ENCODE results near the gene RAP1GAP.

DNA sequence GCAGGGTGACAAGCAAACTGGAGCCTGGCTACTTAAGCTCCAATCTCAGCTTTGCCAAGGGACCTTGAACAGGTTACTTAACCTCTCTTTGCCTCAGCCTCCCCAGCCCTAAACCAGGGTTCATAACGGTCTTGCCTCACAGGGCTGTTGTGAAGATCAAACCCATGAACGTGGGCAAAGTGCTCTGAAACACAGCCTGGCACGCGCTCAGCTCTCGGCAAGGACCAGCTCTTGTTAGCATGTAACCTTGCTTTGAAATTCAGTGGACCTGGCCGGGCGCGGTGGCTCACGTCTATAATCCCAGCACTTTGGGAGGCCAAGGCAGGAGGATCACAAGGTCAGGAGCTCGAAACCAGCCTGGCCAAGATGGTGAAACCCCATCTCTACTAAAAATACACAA lies 24.8 kb downstream of the RAP1GAP start:
- TF ChIP-seq, protein P1, sequence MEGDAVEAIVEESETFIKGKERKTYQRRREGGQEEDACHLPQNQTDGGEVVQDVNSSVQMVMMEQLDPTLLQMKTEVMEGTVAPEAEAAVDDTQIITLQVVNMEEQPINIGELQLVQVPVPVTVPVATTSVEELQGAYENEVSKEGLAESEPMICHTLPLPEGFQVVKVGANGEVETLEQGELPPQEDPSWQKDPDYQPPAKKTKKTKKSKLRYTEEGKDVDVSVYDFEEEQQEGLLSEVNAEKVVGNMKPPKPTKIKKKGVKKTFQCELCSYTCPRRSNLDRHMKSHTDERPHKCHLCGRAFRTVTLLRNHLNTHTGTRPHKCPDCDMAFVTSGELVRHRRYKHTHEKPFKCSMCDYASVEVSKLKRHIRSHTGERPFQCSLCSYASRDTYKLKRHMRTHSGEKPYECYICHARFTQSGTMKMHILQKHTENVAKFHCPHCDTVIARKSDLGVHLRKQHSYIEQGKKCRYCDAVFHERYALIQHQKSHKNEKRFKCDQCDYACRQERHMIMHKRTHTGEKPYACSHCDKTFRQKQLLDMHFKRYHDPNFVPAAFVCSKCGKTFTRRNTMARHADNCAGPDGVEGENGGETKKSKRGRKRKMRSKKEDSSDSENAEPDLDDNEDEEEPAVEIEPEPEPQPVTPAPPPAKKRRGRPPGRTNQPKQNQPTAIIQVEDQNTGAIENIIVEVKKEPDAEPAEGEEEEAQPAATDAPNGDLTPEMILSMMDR (conservative IDR thresholded peaks at IDR 0.05): no peak
- no peak for TF ChIP-seq EZH2 (IDR thresholded peaks at IDR 0.05; ENCODE audit: low read depth)

All from PC-9 (cell line).